Activated gamma-delta T cell (primary cell): ENCODE measurements around the gene C2CD2.

Source experiments
- DNase-seq: peaks from one replicate; lab custom pipeline; 2025; lab: John Stamatoyannopoulos, UW

C2CD2 gene

GRCh38 chr21:41866274-41866809 lies 87.5 kb downstream of the C2CD2 start:
- no peak for DNase-seq

GRCh38 chr21:41865002-41865777 lies 88.6 kb downstream of the C2CD2 start:
- no peak for DNase-seq

DNA sequence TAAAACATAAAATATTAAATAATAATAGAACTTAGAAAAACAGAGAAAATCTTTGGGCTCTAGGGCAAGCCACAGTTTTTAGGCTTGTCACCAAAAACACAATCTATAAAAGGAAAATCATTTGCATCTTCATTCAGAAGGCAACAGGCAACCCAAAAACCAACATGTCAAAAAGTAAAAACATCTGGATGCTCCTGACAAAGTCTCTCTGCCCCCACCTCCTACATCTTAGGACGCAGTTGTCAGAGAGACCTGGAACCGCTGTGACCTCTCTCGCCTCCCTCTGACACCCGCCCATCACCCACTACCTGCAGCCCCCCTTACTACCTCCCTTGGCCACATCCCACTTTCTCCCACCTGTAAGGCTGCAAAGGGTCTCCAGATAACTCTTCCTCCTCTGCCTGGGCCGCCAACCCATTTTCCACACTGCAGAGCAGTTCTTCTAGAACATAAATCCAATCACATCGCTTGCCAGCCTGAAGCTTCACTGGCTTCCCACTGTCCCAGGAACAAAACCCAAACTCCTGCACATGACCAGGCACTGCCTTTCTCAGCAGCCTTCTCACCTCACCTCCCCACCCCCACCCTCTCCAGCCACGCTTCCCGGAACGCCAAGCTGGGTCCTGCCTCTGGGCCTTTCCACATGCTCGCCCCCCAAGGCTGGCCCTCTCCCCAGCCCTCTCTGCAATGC lies 89.4 kb downstream of the C2CD2 start:
- no peak for DNase-seq

GRCh38 chr21:41863439-41863740 lies 90.4 kb downstream of the C2CD2 start:
- no peak for DNase-seq

DNA sequence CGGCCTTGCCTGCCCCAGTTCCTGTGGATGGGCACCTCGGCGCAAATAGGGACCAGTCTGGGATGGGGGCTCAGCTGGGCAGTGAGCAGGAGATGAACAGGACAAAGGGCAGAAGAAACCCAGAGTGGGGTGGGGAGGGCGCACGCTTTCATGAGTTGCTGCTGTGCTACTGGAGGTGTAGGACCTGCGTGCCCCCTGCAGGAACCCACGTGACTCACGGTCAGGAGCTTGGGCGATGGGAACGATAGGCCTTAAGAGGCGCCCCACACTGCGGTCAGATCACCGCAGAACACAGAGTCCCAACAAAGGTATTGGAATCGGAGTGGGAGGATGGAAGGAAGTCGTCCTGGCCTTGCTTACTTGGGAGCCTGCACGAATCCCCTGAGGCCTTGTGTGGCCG lies 91.8 kb downstream of the C2CD2 start:
- no peak for DNase-seq

DNA sequence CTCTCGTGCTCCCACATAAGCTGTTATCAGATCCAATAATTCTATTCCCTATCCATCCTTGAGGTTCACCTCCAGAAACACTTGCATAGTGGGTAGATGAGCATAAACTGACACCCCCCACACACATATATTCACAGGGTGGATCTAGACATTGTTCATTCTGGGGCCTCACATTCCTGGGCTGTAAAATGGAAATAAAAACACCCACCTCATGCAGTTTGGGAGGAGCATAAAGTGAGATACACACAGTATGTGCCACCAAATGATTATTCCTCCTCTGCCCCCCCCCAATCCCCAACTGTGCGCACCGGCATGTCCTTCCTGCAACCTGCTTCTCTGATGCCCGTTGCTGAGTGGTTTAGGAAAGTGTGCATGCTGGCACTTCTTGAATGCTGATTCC lies 92.6 kb downstream of the C2CD2 start:
- DNase-seq: no peak

DNA sequence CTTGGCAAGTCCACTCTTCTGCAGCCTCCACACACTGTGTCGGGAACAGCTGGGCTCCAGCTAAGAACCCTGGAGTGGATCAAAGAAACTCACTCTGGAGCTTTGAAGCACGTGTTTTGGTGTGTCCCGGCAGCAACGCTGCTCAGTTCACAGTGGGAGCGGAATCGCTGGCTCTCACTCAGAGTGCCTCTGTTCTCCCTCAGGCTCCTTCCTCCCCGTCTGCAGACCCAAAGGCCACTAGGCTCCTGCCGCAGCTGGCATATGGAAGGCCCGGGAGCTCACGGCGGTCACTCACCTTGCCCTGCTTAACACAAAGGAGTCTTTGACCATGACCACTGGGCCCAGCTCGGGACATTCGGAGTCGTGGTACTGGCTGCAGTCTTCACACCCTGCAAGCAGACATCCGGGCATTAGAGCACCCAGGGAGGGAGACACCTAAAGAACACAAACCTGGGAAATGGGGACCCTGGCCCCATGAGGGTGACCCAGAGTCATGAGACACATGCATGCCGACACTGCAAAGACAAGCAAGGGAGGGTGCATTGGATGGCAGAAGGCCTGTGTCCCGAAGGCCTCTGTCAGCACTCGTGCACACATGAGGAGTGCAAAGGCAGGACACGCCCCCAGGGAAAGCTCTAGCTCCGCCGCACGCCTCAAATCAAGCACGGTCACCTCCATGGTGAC lies 94.4 kb downstream of the C2CD2 start:
- no peak for DNase-seq

DNA sequence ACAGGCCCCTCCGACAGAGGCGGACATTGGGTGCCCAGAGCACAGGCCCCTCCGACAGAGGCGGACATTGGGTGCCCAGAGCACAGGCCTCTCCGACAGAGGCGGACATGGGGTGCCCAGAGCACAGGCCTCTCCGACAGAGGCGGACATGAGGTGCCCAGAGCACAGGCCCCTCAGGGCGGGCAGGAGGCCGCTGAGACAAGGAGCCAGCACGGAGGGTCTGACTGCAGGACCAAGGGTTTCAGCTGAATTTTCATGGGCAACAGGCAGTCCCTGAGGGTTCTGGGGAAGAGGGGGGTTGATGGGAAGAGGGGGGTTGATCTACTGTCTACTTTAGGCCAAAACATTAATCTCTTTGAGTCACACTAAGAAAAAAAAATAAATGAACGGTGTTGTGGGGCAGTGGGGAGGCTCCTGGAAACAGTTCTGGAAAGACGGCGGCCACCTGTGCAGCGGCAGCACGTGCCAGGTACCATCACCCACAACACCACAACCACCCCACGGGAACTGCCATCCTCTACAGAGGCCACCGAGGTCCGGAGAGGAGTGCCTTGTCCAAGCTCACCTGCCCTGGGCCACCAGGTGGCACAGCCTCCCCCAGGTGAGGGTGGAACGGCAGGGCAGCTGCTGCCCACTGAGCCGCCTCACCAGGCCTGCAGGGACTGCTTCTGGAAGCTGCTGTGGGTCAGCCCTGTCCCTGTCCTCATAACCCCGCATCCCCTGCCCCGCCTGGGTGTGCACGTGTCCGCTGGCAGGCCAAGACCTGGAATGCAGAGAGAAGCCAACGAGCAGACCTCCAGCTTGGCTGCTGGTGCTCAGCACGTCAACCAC lies 95.1 kb downstream of the C2CD2 start:
- DNase-seq: no peak

GRCh38 chr21:41857771-41858300 lies 96.0 kb downstream of the C2CD2 start:
- DNase-seq: no peak

DNA sequence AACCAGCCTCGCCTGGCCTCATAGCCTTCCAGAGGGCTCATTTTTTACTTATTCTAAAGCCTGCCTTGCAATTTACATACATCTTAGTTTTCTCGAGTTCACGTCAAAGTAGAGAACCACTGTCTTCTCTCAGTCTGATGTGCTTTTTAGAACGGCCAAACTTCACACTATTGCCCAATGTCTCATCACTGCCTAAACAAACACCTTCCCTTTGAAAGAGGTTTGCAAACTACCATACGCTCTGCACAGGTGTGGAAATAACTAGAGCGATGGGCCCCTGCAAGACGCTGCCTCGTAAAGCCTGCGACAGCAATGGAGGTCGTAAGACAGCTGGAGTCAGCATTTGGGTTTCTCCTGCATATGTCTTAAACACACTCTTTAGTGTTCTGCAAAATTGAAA lies 97.2 kb downstream of the C2CD2 start:
- DNase-seq: no peak

DNA sequence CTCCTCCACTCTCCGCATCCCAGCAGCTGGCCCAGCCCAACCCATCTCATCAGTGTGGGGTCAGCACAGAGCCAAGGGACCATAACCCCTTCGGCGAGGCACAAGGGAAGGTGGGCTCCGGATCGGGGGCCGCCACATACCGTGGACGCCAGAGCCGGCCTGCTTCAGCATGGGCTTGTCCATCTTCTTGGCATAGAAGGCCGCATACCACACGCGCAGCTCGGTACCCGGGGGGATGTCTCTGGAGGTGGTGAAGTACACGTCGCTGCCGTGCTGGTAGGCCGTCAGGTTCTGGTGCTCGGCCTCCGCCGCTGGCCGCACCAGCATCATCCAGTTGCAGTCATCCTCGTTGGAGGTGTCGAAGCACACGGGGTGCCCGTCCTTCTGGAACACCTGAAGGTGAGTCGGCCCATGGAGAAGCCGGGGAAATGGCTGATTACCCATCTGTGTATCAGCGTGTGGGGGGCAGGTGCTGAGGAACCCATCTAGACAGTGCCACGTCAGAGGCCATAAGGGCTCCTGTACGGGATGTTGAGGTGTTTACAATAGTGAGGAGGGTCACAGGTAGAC lies 99.3 kb downstream of the C2CD2 start:
- DNase-seq: no peak

GRCh38 chr21:41852929-41853320 lies 100.9 kb downstream of the C2CD2 start:
- DNase-seq: no peak

DNA sequence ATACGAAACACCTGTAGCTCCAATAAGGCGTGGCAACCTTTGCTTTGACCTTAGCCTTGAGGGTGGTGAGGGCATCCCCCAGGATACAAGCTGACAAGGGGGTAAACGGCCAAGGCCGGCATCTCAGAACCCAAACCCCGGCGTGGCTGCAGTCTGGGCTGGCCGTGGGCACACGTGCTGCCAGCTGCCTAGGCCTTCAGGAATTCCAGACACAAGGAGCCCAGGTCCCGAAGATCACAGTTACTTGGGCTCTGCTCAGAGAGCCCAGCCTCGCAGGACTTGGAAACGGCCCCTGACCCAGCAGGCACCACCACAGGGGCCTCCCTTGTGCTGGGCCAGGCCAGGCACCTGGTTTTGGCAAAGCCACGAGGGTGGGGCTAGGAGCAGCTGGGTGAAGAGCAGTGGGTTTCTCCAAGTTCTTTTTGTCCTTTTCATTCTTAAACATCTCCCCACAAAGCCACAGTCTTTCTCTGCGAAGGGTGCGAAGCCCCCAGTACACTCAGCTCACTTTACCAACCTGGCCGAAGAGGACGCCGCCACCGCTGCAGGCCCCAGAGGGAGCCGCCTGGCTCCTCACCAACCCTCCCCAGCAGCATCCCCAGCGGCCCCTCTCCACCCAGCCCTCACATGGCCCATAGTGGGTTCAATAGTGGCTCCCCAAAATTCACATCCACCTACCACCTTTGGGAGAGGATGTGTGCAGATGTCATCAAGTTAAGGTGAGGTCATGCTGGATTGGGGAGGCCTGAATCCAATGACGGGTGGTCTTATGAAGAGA lies 101.5 kb downstream of the C2CD2 start:
- no peak for DNase-seq

DNA sequence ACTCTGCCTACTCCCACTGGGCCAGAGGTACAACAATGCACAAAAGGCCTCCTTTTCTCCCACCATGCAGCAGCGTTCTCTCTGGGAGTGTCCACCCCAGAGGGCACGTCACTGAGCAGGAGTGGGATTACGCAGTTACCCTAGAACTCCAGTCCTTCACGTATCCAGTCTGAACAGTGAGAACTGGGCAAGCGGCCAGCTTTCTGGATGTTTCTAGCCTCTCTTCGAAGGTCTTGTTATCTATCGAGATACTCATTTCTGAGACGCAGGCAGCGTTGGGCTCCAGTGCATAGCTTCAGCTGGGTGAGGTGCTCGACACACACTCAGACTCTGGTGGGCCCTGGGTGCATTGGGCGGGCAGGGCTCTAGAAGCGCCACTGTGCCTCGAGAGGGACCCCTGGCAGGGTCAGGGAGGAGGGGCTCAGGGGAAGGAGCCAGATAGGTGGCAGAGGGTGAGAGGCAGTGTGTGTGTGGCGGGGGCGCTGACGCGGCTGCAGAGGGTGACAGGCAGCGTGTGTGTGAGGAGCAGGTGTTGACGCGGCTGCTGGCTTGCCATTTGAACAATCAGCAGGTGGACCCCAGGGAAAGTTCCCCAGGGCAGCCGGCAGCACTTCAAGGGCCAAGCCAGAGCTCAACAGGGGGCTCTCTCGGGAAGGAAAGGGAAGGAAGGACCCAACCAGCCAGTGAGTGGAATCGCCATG lies 102.6 kb downstream of the C2CD2 start:
- no peak for DNase-seq

GRCh38 chr21:41850085-41850484 lies 103.7 kb downstream of the C2CD2 start:
- DNase-seq: no peak

DNA sequence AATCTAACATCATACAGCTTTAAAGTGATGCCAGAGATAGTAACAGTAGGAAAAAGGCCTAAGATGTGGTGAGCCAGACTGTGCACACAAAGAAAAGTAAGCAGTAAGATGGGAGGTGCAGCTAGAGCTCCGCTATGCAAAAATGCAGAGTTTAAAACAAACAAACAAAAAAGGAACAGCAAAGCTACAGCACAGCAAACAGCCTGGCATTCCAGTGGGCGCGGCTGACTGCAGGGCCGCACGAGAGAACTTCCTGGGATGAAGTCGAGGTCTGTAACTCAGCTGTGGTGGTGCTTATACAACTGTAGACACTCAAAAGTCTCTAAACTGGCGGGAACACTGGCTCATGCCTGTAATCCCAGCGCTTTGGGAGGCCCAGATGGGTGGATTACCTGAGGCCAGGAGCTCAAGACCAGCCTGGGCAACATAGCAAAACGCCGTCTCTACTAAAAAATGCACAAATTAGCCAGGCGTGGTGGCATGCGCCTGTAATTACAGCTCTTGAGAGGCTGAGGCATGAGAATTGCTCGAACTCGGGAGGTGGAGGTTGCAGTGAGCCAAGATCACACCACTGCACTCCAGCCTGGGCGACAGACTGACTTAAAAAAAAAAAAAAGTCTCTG lies 104.7 kb downstream of the C2CD2 start:
- no peak for DNase-seq

- DNase-seq: no peak
Measured at GRCh38 chr21:41848533-41848932, 105.3 kb downstream of the C2CD2 start.

DNA sequence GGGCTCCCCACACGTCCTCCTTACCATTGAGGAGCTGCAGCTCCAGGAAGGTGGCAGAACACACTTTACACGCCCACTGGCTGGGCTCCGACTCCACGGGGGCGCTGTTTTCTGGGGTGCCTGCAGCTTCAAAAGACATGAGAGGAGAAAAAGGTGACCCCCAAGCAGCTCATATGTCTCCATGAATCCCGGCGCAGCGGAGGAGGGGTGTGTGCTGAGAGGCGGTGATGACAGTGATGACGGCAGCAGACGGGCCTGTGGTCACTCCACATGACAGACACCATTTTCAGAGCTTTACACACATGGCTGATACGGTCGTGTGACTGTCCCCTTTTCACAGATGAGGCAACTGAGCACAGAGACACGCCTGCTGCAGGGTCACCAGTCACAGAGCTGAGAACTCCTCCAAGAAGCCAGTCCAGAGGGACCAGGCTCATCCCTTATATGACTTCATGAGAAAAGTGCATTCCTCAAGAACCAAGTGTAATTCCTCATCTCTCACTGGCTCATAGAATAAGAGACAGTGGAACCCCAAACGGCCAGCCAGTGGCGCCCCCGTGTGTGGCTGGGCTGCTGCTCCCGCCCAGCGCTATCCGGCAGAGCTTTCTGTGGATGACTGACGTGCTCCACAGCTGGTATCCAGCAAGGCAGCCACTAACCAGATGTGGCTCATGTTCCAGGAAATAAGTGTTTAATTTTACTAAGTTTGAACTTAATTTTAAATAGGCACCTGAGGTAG lies 106.6 kb downstream of the C2CD2 start:
- no peak for DNase-seq

- no peak for DNase-seq
Measured at GRCh38 chr21:41846536-41846935, 107.3 kb downstream of the C2CD2 start.
